Inflammatory macrophage treated with lipopolysaccharide for 1 hour (primary cell): ENCODE results near the gene ARPC3.
A peak's percentile ranks its signal among the peaks of the same experiment; 100 is the strongest.
"Not testable (repeated sequence)": the region's sequence is repeated elsewhere in the genome, so short reads cannot be mapped to it uniquely, and the experiment has no call there.

Experiments
- DNase-seq, 2 donors: peaks; one replicate each; pipeline ENCODE4 v3.0.0-alpha.2; 2020 to 2022

The ARPC3 gene

GRCh38 chr12:110449799-110450497, at the start of gene ARPC3:
TSS of gene ARPC3 (minus strand) at chr12:110450337. CDS start at chr12:110450260, 77 bp downstream.
- DNase-seq: peak; percentile 94 to 97

DNA sequence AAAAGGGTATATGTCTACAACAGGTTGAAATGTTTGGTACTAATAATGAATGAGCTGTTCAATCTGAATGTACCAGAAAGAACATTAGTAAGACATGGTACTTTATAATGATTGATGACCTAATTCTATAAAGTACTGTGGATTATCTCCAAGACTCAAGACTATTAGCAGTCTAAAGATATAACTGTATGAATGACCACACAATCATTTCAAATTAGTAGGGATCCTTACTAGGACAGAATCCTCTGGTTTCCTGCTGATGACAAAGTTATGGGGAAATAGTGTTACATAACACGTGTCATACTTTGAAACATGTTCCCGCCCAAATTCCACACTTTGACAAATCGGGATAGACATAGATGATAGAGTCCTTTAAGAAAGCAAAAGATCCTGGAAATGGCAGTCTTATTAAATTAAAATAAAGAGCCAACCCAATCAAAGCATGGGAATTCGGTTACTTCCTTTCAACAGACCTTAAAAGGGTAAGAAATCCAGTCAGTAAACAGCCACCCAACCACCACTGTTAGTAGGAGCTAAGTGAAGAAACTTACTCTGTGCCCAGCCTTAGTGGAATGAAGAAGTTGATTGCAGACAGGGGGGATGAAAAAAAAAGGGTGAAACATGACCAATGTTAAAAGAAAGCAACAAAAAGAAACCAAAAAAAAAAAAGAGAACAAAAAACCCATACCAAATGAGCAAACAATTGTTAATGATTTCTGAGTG, 49.0 kb upstream of the ARPC3 start:
- DNase-seq: peak; percentile 75 to 78

GRCh38 chr12:110475426-110475825, 25.3 kb upstream of the ARPC3 start:
- DNase-seq: no peak

- peak; percentile 97 to 99 for DNase-seq
These were observed 18.3 kb upstream of the ARPC3 start, which contains the start of the genes FAM216A and GPN3 for GRCh38 chr12:110468214-110469048. TSS of gene FAM216A (plus strand) at chr12:110468845. CDS start at chr12:110468876, 31 bp downstream. TSS of gene GPN3 (minus strand) at chr12:110468257. CDS start at chr12:110468203, 54 bp downstream.

GRCh38 chr12:110467847-110468213, 17.7 kb upstream of the ARPC3 start:
- DNase-seq: no peak

DNA sequence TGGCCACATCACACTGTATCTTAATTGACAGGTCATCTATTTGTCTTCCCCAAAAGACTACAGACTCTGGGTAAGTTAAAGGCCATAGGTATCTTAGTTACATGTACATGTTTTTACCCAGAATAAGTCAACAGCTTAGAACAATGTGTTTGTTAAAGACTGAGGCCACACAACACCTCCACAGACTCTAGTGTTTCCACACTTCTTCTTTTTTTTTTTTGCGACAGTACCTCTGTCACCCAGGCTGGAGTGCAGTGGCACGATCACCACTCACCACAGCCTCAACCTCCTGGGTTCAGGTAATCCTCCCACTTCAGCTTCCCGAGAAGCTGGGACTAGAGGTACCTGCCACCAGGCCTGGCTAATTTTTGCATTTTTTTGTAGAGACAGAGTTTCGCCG, 16.7 kb upstream of the ARPC3 start:
- DNase-seq: no peak

DNA sequence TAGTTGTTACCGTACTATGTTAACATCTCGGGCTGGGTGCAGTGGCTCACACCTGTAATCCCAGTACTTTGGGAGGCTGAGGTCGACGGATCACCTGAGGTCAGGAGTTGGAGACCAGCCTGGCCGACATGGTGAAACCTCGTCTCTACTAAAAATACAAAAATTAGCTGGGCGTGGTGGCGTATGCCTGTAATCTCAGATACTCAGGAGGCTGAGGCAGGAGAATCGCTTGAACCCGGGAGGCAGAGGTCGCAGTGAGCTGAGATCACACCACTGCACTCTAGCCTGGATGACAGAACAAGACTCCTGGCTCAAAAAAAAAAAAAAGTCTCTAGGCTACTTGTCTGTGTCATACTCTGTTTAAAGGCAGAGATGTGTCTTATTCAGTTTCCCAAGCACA, 15.6 kb upstream of the ARPC3 start:
- DNase-seq: not testable (repeated sequence)

DNA sequence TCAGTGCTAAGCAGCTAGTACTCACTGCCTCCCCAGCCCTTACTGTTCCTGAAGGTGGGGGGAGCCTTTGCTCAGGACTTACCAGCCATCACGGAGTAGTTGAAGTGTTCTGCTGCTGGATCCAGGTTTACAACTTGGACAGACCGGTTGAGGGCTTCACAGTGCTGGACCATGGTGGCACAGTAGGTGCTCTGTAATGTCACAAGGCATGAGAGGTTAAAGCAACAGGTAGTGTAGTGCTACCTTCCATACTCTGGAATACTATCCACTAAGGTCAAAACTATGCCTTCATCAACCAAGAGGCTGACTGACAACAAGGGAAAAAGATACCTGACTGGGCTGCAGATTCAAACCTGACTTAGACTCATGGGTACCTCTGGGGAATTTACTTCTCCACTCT, 14.9 kb upstream of the ARPC3 start:
- no peak for DNase-seq

- not testable (repeated sequence) for DNase-seq
These were observed 11.1 kb upstream of the ARPC3 start for GRCh38 chr12:110461189-110461588.

DNA sequence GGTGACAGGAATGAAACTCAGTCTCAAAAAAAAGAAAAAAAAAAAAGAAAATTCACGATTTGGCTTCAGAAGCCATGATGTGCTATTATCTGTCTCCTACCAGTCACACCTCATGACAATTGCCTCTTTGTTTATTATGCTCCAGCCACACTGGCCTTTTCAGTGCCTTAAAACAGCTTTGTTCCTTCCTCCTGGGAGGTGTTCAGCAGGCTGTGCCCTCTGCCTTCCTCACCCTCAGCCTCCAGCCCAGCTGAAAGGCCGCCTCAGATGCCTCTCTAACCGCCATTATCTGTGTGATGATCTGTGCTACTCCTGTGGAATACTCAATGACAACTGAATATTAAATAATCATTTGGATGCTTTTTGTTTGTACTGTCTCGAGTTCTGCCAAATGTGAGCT, 8.6 kb upstream of the ARPC3 start:
- DNase-seq: no peak

DNA sequence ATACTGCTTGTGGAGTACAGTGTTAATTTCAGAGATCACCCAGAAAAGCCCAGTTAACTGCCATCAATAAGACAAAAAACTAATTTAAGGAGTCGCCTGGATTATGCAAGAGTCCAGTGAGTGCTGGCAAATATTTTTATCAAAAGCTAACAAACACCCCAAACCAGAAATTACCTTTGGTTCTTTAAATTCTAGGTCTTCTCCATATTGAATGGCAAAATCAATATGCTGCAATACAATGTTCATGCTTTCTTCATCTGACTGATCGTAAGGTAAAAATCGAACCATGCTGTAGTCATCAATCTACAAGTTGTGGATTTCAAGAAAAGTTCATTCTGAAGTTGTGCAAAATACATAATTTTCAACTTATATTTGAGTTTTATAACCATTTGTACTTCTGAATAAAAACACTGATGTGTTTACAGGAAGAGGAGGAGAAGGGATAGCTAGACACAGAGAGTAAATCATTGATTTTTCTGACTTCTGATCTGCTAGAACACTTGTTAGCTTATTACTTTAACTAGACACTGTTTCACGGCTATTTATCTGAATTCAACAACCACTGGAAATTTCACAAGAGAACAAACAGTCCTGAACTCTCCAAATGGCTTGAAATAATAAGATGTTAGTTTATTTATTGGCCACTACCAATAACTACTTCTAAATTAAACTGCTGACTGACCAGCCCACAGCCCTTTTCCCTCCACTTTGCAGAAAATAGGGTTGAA, 3.6 kb upstream of the ARPC3 start:
- no peak for DNase-seq

DNA sequence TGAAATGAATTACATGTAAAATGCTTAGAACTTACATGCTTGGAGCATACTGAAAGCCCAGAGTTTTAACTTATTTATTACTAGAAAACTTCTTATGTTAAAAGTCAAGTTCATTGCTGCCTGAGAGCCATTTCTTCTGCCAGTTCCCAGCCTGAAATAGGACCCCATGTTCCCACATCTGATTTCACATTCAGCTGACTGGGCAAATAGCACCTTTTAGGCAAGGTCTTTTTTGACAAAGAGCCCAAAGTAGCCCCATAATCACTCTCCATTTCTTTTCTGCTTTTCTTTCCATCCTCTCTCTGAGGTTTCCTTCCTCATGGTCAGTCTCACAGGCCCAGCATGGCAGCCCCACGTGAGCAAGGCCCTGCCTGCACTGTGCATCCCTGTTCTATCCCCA, 1.1 kb upstream of the ARPC3 start:
- no peak for DNase-seq

- DNase-seq: no peak
These were observed 5.7 kb downstream of the ARPC3 start for GRCh38 chr12:110444455-110444854.

- no peak for DNase-seq
These were observed 13.9 kb downstream of the ARPC3 start for GRCh38 chr12:110436231-110436630.

DNA sequence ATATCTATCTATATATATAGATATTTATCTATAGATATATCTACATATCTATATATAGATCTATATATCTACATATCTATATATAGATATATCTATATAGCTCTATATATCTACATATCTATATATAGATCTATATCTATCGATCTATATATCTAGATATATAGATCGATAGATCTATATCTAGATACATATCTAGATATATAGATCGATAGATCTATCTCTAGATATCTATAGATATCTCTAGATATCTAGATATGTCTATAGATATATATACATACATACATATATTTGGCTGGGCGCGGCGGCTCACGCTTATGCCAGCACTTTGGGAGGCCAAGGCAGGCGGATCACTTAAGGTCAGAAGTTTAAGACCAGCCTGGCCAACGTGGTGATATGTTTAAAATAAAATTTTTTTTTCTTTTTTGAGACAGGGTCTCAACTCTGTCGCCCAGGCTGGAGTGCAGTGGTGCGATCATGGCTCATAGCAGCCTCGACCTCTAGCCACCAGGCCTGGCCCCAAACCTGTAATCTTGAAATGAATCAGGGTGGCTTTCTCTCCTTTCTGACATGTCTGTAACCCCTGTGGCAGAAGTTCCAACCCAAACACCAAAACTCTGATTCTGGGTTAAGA, 18.1 kb downstream of the ARPC3 start:
- DNase-seq: no peak

- not testable (repeated sequence) for DNase-seq
These were observed 20.5 kb downstream of the ARPC3 start for GRCh38 chr12:110429676-110430075.

GRCh38 chr12:110426406-110426805, 23.7 kb downstream of the ARPC3 start:
- no peak for DNase-seq

DNA sequence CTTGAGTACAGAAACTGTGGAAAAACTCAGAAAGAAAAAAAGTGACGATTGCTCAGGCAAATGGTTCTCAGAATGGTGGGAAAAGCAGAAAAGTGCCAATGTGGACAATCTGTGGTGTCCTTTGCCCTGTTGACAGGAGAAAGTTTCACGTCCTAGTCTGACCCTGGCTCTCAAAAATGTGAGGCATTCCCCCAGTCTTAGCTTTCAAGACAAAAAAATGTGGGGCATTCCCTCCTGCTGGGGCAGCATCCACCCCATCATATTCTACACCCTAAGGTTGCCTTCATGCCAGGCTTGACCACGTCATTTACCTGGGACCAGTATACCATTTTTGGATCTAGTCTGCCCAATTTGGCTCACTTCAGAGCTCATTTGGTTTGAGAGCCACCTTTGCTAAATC, 25.9 kb downstream of the ARPC3 start:
- DNase-seq: no peak

GRCh38 chr12:110421701-110422100, 28.4 kb downstream of the ARPC3 start:
- no peak for DNase-seq

DNA sequence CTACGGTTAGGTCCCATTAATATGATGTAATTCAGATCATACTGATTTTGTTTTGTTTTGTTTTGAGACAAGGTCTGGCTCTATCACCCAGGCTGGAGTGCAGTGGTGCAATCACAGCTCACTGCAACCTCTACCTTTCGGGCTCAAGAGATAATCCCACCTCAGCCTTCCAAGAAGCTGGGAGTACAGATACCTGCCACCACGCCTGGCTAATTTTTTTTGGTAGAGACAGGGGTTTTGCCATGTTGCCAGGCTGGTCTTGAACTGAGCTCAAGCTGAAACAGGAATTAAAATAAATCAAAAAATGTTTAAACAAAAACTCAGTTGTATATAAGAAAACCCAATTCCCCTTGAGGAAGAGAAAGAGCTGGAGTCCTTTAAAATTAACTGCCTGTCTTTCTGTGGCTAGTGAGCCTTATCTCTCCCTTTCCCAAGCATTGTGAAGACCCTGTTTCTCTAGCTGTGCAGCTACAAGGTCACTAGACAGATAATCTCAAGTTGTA, 28.9 kb downstream of the ARPC3 start:
- no peak for DNase-seq

- not testable (repeated sequence) for DNase-seq
These were observed 29.5 kb downstream of the ARPC3 start for GRCh38 chr12:110420644-110421043.

GRCh38 chr12:110417113-110417512, 33.0 kb downstream of the ARPC3 start:
- peak; percentile 30 to 40 for DNase-seq
